ENCODE results near the gene CLPTM1L. TPM values are rescaled to one million over a fixed set of nuclear protein-coding genes. Genes with fewer than 3 reads are reported as not detected.
"Not testable (repeated sequence)": the region's sequence is repeated elsewhere in the genome, so short reads cannot be mapped to it uniquely, and the experiment has no call there.

CLPTM1L gene
- polyA plus RNA-seq, 1 donor from 2014 or later: 61.6 TPM

DNA sequence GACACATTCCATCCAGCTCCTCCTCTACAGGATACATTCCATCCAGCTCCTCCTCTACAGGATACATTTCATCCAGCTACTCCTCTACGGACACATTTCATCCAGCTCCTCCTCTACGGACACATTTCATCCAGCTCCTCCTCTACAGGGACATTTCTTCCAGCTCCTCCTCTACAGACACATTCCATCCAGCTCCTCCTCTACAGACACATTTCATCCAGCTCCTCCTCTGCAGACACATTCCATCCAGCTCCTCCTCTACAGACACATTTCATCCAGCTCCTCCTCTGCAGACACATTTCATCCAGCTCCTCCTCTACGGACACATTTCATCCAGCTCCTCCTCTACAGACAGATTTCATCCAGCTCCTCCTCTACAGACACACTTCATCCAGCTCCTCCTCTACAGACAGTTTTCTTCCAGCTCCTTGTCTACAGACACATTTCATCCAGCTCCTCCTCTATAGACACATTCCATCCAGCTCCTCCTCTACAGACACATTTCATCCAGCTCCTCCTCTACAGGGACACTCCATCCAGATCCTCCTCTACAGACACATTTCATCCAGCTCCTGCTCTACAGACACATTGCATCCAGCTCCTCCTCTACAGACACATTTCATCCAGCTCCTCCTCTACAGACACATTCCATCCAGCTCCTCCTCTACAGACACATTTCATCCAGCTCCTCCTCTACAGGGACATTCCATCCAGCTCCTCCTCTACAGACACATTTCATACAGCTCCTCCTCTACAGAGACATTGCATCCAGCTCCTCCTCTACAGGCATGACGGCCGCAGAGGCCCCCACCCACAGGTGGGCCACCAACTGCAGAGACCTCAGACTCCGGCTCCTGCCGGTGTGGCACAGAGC, 16.4 kb downstream of the CLPTM1L start:
- H3K9me2 ChIP-seq (ENCODE audit: insufficient read depth, low read length); H3K27me3 ChIP-seq (ENCODE audit: insufficient read depth, low read depth, low read length); H3K27ac ChIP-seq (ENCODE audit: low read length); H3K36me3 ChIP-seq (ENCODE audit: insufficient read depth, low read length); H2AFZ ChIP-seq (ENCODE audit: low read depth, low read length); H4K20me1 ChIP-seq (ENCODE audit: insufficient read depth); H3K9me3 ChIP-seq (ENCODE audit: low read length); H3F3A ChIP-seq (ENCODE audit: insufficient read depth, low read length, poor library complexity, severe bottlenecking); H3K4me3 ChIP-seq (ENCODE audit: low read length); H3K9ac ChIP-seq (ENCODE audit: low read length); H3K79me2 ChIP-seq (replicated peaks; ENCODE audit: insufficient read depth, low read length); H3K4me2 ChIP-seq (ENCODE audit: low read length): not testable (repeated sequence)

DNA sequence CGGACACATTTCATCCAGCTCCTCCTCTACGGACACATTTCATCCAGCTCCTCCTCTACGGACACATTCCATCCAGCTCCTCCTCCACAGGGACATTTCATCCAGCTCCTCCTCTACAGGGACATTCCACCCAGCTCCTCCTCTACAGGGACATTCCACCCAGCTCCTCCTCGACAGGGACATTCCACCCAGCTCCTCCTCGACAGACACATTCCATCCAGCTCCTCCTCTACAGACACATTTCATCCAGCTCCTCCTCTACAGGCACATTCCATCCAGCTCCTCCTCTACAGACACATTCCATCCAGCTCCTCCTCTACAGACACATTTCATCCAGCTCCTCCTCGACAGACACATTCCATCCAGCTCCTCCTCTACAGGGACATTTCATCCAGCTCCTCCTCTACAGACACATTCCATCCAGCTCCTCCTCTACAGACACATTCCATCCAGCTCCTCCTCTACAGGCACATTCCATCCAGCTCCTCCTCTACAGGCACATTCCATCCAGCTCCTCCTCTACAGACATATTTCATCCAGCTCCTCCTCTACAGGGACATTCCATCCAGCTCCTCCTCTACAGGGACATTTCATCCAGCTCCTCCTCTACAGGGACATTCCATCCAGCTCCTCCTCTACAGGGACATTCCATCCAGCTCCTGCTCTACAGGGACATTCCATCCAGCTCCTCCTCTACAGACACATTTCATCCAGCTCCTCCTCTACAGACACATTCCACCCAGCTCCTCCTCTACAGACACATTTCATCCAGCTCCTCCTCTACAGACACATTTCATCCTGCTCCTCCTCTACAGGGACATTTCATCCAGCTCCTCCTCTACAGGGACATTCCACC, 17.8 kb downstream of the CLPTM1L start:
- H3K27ac ChIP-seq (ENCODE audit: low read length); H3K36me3 ChIP-seq (ENCODE audit: insufficient read depth, low read length); H3K9me2 ChIP-seq (ENCODE audit: insufficient read depth, low read length); H3K9ac ChIP-seq (ENCODE audit: low read length); H3K9me3 ChIP-seq (ENCODE audit: low read length); H3K4me2 ChIP-seq (ENCODE audit: low read length); H3K79me2 ChIP-seq (replicated peaks; ENCODE audit: insufficient read depth, low read length); H3K4me3 ChIP-seq (ENCODE audit: low read length); H4K20me1 ChIP-seq (ENCODE audit: insufficient read depth); H2AFZ ChIP-seq (ENCODE audit: low read depth, low read length); H3K27me3 ChIP-seq (ENCODE audit: insufficient read depth, low read depth, low read length); H3F3A ChIP-seq (ENCODE audit: insufficient read depth, low read length, poor library complexity, severe bottlenecking): not testable (repeated sequence)

- H3K27ac ChIP-seq (ENCODE audit: low read length); H3F3A ChIP-seq (ENCODE audit: insufficient read depth, low read length, poor library complexity, severe bottlenecking); H4K20me1 ChIP-seq (ENCODE audit: insufficient read depth); H3K9me2 ChIP-seq (ENCODE audit: insufficient read depth, low read length); H3K4me2 ChIP-seq (ENCODE audit: low read length); H2AFZ ChIP-seq (ENCODE audit: low read depth, low read length); H3K4me3 ChIP-seq (ENCODE audit: low read length); H3K79me2 ChIP-seq (replicated peaks; ENCODE audit: insufficient read depth, low read length); H3K9me3 ChIP-seq (ENCODE audit: low read length); H3K27me3 ChIP-seq (ENCODE audit: insufficient read depth, low read depth, low read length); H3K36me3 ChIP-seq (ENCODE audit: insufficient read depth, low read length); H3K9ac ChIP-seq (ENCODE audit: low read length): not testable (repeated sequence)
These were observed 18.4 kb downstream of the CLPTM1L start for GRCh38 chr5:1326532-1326875.

GRCh38 chr5:1325870-1326531, 18.9 kb downstream of the CLPTM1L start:
- H3K27me3 ChIP-seq (ENCODE audit: insufficient read depth, low read depth, low read length): no peaks in the 10 kb centered on the region
- H3K79me2 ChIP-seq (replicated peaks; ENCODE audit: insufficient read depth, low read length): no peaks in the 10 kb centered on the region
- H3K9ac ChIP-seq (ENCODE audit: low read length): no peak overlapping the region
- no peak overlapping the region for H3K27ac ChIP-seq (ENCODE audit: low read length)
- H3K36me3 ChIP-seq (ENCODE audit: insufficient read depth, low read length): no peaks in the 10 kb centered on the region
- no peaks in the 10 kb centered on the region for H3K9me3 ChIP-seq (ENCODE audit: low read length)
- no peaks in the 10 kb centered on the region for H4K20me1 ChIP-seq (ENCODE audit: insufficient read depth)
- no peaks in the 10 kb centered on the region for H3F3A ChIP-seq (ENCODE audit: insufficient read depth, low read length, poor library complexity, severe bottlenecking)
- no peak overlapping the region for H3K4me3 ChIP-seq (ENCODE audit: low read length)
- no peak overlapping the region for H2AFZ ChIP-seq (ENCODE audit: low read depth, low read length)
- no peak overlapping the region for H3K4me2 ChIP-seq (ENCODE audit: low read length)
- no peak for TF ChIP-seq RAD21 (conservative IDR thresholded peaks at IDR 0.05)
- TF ChIP-seq, protein P1, sequence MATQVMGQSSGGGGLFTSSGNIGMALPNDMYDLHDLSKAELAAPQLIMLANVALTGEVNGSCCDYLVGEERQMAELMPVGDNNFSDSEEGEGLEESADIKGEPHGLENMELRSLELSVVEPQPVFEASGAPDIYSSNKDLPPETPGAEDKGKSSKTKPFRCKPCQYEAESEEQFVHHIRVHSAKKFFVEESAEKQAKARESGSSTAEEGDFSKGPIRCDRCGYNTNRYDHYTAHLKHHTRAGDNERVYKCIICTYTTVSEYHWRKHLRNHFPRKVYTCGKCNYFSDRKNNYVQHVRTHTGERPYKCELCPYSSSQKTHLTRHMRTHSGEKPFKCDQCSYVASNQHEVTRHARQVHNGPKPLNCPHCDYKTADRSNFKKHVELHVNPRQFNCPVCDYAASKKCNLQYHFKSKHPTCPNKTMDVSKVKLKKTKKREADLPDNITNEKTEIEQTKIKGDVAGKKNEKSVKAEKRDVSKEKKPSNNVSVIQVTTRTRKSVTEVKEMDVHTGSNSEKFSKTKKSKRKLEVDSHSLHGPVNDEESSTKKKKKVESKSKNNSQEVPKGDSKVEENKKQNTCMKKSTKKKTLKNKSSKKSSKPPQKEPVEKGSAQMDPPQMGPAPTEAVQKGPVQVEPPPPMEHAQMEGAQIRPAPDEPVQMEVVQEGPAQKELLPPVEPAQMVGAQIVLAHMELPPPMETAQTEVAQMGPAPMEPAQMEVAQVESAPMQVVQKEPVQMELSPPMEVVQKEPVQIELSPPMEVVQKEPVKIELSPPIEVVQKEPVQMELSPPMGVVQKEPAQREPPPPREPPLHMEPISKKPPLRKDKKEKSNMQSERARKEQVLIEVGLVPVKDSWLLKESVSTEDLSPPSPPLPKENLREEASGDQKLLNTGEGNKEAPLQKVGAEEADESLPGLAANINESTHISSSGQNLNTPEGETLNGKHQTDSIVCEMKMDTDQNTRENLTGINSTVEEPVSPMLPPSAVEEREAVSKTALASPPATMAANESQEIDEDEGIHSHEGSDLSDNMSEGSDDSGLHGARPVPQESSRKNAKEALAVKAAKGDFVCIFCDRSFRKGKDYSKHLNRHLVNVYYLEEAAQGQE (IDR thresholded peaks at IDR 0.05; ENCODE audit: borderline replicate concordance): no peak
- TF ChIP-seq CTCF (IDR thresholded peaks at IDR 0.05; ENCODE audit: poor library complexity, severe bottlenecking): no peak
- TF ChIP-seq MXI1 (conservative IDR thresholded peaks at IDR 0.05; ENCODE audit: poor library complexity, severe bottlenecking): no peak
- TF ChIP-seq POLR2AphosphoS5 (IDR thresholded peaks at IDR 0.05): no peak
- TF ChIP-seq EZH2 (IDR thresholded peaks at IDR 0.05; ENCODE audit: borderline replicate concordance, insufficient read depth, low read length, poor library complexity, severe bottlenecking): no peak
- TF ChIP-seq SMC3 (conservative IDR thresholded peaks at IDR 0.05; ENCODE audit: poor library complexity): no peak
- TF ChIP-seq TAF1 (IDR thresholded peaks at IDR 0.05; ENCODE audit: low read depth): no peak
- no peak for TF ChIP-seq EP300 (conservative IDR thresholded peaks at IDR 0.05; ENCODE audit: poor library complexity, severe bottlenecking)
- no peaks in the 10 kb centered on the region for H3K9me2 ChIP-seq (ENCODE audit: insufficient read depth, low read length)

Measured in neural cell (in vitro differentiated cells).